Mesothelial cell of epicardium (in vitro differentiated cells): ENCODE results near the gene RRP15. TPM values are rescaled to one million over a fixed set of nuclear protein-coding genes. Genes with fewer than 3 reads are reported as not detected.

Experiments
- DNase-seq, 2 experiments: peaks; one replicate each; pipeline ENCODE4 v3.0.0; 2021; ENCODE audit warnings: low spot score in 2 of 2; ENCODE audit not compliant: unreplicated experiment in 2 of 2
- H3K27ac Mint-ChIP-seq: 2 replicates; pipeline ENCODE4 v1.8.0; 2021; ENCODE audit warnings: mixed read lengths
- H3K27me3 Mint-ChIP-seq: 2 replicates; pipeline ENCODE4 v1.8.0; 2021; ENCODE audit warnings: low read depth, mixed read lengths
- H3K36me3 Mint-ChIP-seq: 2 replicates; pipeline ENCODE4 v1.8.0; 2021; ENCODE audit warnings: mixed read lengths
- H3K4me1 Mint-ChIP-seq: 2 replicates; pipeline ENCODE4 v1.8.0; 2021; ENCODE audit warnings: mixed read lengths
- H3K4me3 Mint-ChIP-seq: 2 replicates; pipeline ENCODE4 v1.8.0; 2021; ENCODE audit warnings: mild to moderate bottlenecking, moderate library complexity, mixed read lengths
- H3K9me3 Mint-ChIP-seq: 2 replicates; pipeline ENCODE4 v1.8.0; 2021; ENCODE audit warnings: mixed read lengths
- CTCF ChIP-seq: fragments of 200-600 bp; sonication (generic); IDR thresholded peaks from one replicate; pipeline ENCODE4 v1.5.0; 2021; ENCODE audit warnings: antibody characterized with exemption; ENCODE audit not compliant: unreplicated experiment
- total RNA-seq: library from RNA; stranded (reverse); gene quantifications from 3 replicates; pipeline ENCODE4 v1.2.1, GENCODE V29; 2021

The RRP15 gene
- total RNA-seq, 1 donor from 2014 or later, result 27.5 TPM

GRCh38 chr1:218328769-218329168, 43.7 kb downstream of the RRP15 start:
- no peaks in the 10 kb centered on the region for H3K27me3 Mint-ChIP-seq
- H3K9me3 Mint-ChIP-seq, result no peaks in the 10 kb centered on the region
- H3K4me1 Mint-ChIP-seq, result peaks cover 2% of the 10 kb centered on the region
- DNase-seq, result no peak
- TF ChIP-seq CTCF, result no peak
- no peak overlapping the region for H3K4me3 Mint-ChIP-seq
- peaks cover 20% of the 10 kb centered on the region for H3K36me3 Mint-ChIP-seq
- no peak overlapping the region for H3K27ac Mint-ChIP-seq

DNA sequence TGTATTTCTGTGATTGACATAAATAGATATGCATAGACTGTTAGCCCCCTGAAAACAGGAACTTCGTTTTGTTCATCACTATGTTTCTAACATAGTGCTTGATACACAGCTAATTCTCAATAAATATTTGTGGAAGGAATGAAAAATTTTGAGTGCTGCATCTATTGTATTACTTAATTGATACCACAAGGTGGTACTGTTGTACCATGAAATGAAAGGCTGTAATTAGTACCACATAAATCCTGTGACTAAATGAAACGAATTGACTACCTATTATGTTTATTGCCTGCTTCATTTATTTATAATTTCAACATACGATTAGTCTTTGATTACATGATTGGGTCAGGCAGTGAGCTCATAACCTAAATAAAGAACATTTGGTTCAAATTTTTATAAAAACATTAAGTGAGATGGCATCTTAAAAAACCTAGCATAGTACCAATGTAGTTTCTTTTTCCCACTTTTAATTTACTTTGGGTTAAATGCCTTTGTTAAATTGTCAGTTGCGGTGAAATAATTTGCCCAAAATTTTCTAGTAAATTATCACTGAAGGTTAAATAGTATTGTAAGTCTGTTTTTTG, 45.0 kb downstream of the RRP15 start:
- Mint-ChIP-seq H3K27ac (no peak overlapping the region), H3K4me1 (peaks cover 2% of the 10 kb centered on the region), H3K36me3 (peaks cover 12% of the 10 kb centered on the region), H3K9me3 (no peaks in the 10 kb centered on the region), H3K4me3 (no peak overlapping the region), H3K27me3 (no peaks in the 10 kb centered on the region)
- peak; percentile 82 for TF ChIP-seq CTCF
- DNase-seq, result no peak

DNA sequence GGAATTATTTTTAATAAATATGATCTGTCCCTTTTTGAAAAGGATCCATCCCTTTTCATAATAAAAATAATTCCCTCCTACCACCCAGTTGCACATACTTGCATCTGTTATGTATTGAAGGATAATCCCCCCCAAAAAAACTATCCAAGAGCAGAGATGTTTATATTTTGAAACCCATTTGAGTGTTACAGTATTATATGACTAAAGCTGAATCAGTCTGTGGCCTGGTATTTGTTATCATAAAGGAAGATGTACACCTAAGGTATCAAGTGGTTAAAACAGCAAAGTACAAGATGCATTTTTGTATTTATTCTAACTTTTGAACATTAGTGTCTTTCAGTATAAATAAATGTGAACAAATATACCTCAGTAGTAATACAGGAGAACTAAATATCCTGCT, 47.3 kb downstream of the RRP15 start:
- TF ChIP-seq CTCF, result no peak
- no peak for DNase-seq
- Mint-ChIP-seq H3K36me3 (peaks cover 6% of the 10 kb centered on the region), H3K27ac (no peak overlapping the region), H3K4me1 (peaks cover 2% of the 10 kb centered on the region), H3K9me3 (no peaks in the 10 kb centered on the region), H3K27me3 (no peaks in the 10 kb centered on the region), H3K4me3 (no peak overlapping the region)

DNA sequence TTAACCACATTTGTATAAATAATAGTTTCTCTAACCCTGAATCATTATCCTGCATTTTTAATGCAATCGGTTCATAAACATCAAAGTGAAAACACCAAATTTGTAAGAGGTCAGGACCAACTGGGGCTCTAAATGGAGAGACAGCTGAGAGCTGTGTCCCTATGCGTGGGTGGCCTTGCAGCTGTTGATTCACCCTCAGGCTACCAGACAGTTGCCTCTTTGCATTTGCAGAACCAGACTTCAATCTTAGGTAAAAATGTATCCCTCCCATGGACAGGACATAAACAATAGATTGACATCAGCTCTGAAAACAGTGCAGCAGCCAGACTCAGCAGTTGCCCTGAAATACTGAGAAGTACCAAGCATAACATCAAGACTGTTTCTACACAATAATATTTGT, 51.2 kb downstream of the RRP15 start:
- no peak for TF ChIP-seq CTCF
- no peak for DNase-seq

DNA sequence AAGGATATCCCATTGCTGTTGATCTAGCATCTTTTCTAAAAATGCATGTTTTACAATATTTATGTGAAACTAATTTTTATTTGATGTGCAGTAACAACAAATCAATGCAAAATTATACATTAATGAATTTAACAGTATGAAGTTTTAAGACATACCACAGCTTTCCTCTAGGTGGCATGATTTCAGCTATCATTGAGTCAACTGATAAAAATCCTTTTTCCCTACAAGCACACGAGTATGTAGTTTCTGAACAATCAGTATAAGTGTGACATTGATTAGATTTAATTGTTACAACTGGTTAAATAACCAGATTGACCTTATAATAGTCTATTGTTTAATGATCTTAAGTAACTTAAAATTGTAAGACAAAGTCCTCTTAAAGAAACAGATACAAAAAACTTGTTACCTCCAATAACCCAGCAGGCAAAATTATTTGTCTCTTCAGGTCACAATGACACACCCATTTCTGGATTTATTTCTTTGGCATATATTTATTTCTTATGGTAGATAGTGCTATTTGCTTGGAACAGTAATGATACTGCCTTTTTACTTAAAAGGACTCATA, 54.3 kb downstream of the RRP15 start:
- no peak for DNase-seq
- H3K9me3 Mint-ChIP-seq, result no peaks in the 10 kb centered on the region
- H3K4me3 Mint-ChIP-seq, result no peak overlapping the region
- peak; percentile 81 for TF ChIP-seq CTCF
- H3K27me3 Mint-ChIP-seq, result peaks cover 9% of the 10 kb centered on the region
- H3K36me3 Mint-ChIP-seq, result no peaks in the 10 kb centered on the region
- H3K4me1 Mint-ChIP-seq, result peaks cover 12% of the 10 kb centered on the region
- H3K27ac Mint-ChIP-seq, result no peak overlapping the region

More for the DNA sequence above, 51.2 kb downstream of the RRP15 start:
- peaks cover 4% of the 10 kb centered on the region for H3K36me3 Mint-ChIP-seq
- H3K4me1 Mint-ChIP-seq, result peaks cover 10% of the 10 kb centered on the region
- H3K27me3 Mint-ChIP-seq, result no peaks in the 10 kb centered on the region
- no peaks in the 10 kb centered on the region for H3K9me3 Mint-ChIP-seq
- no peak overlapping the region for H3K27ac Mint-ChIP-seq
- no peak overlapping the region for H3K4me3 Mint-ChIP-seq
